DMS153 treated with DMSO at 0.1 percent for 48 hours (cell line): ENCODE measurements around the gene SLC35B2.

Experiments used
- DNase-seq: peaks from one replicate; lab custom pipeline; 2025; ENCODE audit not compliant: unreplicated experiment; lab: John Stamatoyannopoulos, UW

Gene SLC35B2

DNA sequence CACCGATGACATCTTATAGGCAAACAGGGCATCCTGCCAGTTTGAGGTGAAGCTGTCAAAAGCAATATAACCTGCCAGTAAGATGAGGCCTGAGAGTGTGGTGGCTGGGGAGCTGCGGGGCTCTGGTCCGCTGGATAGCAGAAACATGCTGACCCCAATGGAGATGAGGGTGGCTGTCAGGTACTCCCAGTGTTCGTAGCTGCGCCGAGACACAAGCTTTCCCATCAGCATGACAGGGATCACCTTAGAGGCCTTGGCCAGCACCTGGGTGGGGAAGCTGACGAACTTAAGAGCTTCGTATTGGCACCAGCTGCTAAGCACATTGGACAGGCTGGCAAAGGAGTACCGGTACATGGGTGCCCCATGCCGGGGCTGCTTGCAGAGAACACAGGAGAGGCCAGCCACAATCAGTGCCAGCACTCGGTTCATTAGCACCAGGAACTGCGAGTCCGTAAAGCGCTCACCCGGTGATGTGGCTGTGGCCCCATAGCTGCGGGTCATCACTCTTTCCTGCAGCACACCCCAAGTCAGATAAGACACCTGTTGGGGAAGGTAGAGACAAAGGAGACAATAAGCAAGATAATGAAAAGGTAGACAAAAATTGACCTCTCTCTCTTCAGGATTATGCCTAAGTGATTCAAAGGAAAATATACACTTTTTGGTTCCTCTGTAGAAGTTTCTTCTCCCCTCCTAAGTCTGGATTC, 2.1 kb downstream of the SLC35B2 start:
- no peak for DNase-seq

DNA sequence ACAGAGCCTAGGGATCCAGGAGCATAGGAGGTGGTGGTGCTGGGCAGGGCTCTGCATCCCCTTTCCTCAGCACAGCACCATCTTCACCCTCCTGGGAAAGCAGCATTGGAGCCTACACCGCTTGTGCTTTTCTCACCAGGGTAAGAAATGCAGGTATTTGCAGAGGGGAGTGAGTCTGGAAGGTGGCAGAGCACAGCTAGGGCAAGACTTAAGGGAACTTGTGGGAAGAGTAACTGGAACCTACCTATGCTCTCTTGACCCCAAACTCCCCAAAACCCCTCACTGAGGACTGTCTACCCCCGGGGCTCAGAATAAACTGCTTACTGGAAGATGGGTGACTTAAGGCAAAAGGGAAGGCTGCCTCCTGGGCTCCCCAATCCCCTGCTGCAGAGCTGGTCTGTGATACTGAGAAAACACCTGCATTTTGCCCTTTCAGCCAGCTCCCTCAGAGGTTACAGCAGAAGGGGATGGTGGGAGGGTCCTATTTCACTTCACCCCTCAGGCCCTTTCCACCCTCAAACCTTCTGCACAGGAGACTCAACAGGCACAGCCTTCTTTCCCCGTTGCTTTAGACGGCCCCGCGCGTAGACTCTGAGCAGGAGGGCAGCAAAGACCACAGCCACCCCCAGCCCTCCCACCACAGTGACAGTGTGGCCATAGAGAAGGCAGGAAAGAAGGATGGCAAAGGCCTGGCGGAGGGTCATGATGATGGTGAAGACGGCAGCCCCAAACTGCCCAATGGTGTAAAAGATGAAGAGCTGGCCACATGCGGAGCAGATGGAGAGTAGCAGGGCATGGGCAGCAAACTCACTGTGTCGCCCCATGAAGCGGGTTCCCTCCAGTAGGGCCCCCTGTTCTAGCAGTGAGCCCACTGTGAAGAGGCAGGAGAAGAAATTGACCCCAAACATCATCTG, 2.9 kb downstream of the SLC35B2 start:
- no peak for DNase-seq

DNA sequence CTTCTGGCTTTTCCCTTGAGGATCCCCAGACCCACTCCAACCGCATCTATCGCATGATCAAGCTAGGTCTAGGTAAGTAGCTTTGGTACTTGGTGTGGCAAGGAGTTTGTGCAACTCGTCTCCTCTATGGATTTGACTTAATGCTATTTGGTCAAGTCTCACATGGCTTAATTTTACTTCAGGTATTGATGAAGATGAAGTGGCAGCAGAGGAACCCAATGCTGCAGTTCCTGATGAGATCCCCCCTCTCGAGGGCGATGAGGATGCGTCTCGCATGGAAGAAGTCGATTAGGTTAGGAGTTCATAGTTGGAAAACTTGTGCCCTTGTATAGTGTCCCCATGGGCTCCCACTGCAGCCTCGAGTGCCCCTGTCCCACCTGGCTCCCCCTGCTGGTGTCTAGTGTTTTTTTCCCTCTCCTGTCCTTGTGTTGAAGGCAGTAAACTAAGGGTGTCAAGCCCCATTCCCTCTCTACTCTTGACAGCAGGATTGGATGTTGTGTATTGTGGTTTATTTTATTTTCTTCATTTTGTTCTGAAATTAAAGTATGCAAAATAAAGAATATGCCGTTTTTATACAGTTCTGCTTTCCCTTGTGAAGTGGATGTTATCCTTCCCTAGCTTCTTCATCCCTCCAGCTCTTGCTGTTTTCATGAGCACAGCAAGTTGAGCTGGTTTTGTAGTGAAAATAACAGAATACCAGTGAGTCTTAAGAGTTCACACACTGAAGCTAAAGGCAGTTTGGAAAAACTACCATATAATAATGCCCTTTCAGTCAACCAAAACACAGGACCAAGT, 3.8 kb downstream of the SLC35B2 start:
- DNase-seq = no peak

DNA sequence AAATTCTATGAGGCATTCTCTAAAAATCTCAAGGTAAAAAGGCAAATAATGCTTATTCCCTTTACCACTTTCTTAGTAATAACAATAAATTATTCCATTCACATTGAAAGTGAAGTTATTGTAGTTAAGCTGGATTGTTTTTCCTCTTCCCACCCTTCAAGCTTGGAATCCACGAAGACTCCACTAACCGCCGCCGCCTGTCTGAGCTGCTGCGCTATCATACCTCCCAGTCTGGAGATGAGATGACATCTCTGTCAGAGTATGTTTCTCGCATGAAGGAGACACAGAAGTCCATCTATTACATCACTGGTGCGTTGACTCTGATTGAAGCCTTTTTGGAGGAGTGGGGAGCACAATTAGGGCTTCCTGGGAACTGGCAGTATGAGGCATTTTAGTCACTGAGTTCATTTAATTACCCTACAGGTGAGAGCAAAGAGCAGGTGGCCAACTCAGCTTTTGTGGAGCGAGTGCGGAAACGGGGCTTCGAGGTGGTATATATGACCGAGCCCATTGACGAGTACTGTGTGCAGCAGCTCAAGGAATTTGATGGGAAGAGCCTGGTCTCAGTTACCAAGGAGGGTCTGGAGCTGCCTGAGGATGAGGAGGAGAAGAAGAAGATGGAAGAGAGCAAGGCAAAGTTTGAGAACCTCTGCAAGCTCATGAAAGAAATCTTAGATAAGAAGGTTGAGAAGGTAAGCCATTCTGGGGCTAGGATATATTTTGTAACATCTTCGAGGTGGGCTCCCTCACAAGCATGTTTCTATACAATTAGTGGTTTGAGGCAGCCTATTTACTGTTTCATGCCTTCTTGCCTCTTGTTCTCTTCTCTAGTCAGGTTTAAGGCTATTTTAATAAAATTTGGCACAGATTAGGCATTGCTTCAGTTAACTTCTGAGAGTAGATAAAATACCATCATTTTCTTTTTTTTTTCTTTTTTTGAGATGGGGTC, 5.5 kb downstream of the SLC35B2 start:
- no peak for DNase-seq

DNA sequence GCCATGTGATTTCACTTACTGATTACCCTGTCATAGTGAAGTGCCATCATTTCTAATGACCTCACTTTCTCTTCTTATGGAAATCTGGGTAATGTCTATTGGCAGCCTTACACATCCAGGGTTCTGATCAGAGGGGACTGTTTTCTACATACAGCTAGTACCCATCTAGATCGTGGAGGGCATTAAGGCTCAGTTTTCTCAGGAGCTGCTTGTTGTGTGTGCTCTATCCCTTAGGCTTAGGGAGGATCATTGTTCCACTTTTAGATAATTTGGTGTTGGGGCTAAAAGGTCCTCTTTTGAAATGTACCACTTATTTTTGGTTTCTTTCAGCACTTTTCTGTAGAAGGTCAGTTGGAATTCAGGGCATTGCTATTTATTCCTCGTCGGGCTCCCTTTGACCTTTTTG, 6.6 kb downstream of the SLC35B2 start:
- no peak for DNase-seq

DNA sequence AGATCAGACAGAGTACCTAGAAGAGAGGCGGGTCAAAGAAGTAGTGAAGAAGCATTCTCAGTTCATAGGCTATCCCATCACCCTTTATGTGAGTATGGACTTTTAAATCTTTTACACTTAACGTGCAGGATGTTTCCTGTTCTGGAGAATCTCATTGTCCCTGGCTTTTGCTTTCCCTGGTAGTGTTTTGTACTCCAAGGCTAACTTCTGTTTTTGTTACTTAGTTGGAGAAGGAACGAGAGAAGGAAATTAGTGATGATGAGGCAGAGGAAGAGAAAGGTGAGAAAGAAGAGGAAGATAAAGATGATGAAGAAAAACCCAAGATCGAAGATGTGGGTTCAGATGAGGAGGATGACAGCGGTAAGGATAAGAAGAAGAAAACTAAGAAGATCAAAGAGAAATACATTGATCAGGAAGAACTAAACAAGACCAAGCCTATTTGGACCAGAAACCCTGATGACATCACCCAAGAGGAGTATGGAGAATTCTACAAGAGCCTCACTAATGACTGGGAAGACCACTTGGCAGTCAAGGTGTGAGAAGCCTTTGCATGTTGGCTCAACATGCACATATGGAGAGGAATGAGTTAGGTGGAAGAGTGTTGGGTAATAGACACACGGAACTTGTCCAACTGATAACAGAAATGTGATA, 7.1 kb downstream of the SLC35B2 start:
- no peak for DNase-seq

DNA sequence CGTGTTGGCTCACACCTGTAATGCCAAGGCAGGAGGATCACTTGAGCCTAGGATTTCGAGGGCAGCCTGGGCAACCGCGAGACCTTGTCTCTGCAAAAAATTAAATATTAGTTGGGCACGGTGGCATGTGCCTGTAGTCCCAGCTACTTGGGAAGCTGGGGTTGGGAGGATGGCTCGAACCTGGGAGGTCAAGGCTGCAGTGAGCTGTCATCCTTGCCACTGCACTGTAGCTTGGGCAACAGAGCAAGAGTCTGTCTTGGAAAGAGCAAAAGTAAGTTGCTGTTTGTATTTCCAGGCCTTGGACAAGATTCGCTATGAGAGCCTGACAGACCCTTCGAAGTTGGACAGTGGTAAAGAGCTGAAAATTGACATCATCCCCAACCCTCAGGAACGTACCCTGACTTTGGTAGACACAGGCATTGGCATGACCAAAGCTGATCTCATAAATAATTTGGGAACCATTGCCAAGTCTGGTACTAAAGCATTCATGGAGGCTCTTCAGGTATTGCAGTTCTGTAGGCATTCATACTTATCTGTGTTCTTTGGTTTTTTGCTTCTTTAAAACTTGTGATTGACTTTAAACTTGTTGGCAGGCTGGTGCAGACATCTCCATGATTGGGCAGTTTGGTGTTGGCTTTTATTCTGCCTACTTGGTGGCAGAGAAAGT, 8.1 kb downstream of the SLC35B2 start:
- no peak for DNase-seq

DNA sequence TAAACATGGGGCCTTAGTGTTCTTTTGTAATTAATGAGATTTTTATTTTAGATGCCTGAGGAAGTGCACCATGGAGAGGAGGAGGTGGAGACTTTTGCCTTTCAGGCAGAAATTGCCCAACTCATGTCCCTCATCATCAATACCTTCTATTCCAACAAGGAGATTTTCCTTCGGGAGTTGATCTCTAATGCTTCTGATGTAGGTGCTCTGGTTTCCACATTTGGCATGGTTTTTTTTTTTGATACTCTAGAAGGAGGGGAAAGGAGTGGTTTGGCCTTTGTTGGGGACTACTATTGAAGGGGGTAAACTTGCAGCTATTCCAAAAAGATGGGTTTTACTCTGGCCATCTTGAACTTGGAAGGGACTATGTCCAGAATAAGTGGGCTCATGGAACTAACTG, 8.7 kb downstream of the SLC35B2 start:
- no peak for DNase-seq

DNA sequence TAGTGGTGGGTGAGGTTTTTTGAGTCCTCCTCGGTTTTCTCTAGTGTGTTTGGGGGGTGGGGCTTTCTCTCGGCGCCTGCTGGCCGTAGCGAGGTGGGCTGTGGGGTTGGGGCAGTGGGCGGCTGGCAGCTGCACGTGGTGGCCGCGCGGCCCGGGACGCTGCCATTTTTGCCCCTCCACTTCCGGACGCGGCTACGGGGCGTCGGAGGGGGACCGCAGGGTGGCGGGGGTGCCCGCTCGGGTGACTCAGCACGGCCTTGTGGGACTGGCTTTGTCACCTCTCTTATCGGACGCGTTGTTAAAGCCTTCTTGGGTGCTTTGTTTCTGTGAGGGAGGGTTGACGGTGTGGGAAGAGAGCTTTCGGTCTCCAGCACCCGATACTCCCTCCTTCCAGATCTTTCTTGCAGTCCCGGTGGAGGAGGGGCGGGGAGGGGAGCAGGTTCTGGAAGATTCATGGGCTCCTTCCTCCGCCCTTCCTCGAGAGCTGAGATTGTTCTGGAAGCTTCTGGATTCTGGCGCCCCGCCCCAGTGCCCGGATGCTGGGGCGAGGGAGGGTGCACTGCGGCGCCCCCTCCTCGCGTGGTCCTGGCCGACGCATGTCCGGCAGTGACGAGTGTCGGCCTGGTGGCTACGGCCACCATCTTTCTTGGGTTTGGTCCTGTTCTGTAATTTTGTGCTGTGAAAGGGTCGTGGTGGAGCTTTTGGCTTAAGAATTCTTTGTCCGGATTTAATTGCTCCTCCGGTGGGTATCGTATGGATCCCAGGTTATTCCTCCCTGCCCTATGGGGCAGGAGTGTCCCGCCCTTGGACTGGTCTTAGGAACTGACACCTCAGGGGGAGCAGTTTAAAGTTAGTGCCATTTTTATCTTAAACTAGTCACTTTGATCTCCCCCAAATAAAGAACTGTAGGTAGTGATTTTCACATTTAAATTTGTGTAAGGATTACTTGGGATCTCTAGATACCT, 9.7 kb downstream of the SLC35B2 start:
- no peak for DNase-seq

DNA sequence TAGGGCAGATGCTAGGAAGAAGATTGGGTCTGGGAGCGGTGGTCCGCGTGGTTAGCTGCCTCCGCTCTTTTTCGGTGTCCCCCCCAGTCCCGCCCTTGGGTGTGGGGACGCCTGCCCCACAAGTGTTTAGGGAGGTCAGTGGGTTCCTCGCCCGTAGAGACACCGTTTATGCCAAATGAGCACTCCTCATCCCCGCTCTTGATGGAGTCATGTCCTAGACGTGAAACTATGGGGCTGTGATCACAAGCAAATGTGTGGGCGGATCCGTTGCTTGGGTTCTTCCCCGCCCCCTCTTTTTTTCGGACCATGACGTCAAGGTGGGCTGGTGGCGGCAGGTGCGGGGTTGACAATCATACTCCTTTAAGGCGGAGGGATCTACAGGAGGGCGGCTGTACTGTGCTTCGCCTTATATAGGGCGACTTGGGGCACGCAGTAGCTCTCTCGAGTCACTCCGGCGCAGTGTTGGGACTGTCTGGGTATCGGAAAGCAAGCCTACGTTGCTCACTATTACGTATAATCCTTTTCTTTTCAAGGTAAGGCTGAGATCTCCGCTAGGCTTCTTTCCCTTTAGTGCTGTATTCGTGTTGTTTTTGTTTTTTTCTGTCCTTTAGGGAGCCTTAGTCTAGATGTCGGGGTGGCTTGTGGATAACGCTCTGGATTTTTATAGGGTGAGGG, 10.5 kb downstream of the SLC35B2 start, which contains the start of gene HSP90AB1:
HSP90AB1 (plus strand) TSS at position 439 of the 675 bp plus-strand sequence. CDS start 1,529 bp downstream, outside the sequence.
- DNase-seq = peak; percentile 84

DNA sequence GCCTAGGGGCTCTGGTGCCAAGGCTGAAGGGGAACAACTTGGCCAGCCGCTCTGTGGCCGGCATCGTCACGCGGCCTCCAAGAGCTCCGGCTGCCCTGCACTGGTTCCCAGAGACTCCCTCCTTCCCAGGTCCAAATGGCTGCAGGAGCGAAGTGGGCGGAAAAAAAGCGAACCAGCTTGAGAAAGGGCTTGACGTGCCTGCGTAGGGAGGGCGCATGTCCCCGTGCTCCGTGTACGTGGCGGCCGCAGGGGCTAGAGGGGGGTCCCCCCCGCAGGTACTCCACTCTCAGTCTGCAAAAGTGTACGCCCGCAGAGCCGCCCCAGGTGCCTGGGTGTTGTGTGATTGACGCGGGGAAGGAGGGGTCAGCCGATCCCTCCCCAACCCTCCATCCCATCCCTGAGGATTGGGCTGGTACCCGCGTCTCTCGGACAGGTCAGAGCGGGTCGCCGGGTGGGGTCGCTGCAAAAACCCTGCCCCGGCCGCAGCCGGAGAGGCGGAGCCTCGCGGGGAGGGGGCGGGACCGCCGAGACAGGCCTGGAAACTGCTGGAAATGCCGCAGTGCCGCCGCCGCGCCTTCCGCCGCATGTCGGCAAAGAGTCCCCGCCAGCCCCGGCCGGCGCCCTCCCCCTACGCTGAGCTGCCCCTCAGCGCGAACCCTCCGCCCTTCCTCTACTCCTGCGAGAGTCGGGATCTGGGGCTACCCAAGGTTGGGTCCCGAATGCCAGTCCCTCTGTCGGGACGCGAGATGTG, 11.2 kb downstream of the SLC35B2 start:
- DNase-seq = peak; percentile 44

DNA sequence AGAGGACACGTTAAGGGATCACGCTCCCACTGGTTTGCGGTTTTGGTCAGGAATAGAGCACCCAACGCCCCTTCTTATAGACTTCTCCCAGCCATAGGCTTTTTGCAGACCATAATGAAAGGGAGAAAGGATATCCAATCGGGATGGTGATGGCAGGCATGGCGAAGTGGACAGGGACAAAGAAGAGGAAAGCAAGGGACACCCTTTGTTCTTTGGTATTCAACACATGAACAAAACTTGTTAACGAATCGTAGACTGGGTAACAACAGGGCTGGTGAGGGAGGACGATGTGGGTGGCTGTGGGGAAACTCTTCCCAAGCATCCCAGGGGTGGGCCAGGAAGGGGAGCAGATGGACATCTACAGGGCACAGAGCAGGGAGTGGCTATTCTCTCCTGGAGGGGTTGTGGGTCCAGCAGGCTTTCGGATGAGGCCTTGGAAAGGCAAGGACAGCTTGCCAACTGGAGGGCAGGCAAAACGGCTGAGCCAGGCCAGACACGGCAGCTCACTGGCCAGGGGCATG, 11.9 kb downstream of the SLC35B2 start:
- DNase-seq = no peak

DNA sequence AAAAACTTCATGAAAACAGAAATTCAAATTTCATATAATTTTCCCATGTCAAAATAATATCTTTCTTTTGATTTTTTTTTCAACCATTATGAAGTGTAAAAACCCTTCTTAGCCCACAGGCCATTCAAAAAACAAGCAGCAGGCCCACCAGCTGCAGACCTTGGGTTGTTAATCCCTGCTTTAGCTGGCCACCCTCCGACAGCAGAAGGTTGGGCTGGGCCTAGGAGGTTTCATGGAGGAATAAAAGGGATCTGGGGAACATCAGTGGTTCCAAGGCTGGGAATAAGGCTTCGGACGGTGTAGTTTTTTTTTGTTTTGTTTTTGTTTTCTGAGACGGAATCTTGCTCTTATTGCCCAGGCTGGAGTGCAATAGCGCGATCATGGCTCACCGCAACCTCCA, 14.0 kb downstream of the SLC35B2 start:
- DNase-seq = no peak

DNA sequence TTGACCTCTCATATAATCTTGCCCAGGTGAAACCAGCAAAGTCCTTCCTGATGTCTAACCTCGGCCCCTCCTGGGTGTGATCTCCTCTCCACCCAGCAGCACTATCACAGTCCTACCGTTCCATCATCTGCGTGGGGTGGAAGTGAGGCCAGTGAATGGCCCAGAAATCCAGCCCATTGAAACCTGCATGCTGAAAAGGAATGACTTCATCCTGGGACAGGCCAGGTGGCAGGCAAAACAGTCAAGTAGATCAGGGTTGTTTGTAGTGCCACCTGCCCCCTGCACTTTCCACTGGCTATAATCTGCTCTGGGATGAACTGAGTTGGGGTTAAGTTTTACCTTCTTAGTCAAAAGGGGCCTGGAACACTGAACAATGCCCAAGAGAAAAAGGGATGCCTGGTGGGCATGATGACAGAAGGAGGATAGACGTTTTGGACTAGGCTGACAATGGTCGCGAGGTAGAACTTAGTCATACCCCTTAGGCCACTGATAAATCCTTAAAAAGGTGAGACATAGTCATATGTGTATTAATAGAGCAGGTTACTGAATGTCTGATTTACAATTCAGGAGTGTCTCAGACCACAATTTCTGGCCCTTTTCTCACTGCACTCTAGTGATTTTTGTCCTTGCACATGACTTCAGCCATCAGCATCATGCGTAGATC, 18.5 kb downstream of the SLC35B2 start:
- no peak for DNase-seq

DNA sequence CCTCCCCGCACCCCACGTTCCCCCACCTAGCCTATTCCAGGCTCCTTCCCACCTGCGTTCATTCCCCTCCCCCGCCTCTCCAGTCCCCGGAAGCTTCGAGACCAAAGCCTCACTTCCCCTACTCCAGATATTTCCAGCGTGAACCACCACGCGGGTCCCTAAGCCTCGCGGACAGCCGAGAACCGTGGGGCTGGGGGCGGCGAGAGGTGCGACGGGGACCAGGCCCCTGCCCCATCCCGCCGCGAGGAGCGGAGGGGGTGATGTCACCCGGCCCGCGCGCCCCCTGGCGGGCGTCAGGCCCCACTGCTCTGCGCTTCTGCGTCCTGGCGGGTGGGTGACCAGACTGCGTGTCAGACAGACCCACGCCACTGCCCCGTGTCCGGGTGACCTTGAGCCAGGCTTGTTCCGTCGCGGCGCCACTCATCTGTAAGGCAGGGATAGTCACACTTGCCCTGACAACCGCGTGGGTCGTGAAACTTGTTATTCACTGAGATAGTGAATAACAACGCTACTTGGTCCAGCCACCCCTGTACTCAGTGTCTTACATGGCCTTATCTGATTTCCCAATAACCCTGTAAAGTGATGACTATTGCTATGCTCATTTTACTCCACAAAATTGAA, 19.4 kb downstream of the SLC35B2 start:
- DNase-seq = peak; percentile 33
